Trophoblast cell (in vitro differentiated cells and primary cell): ENCODE results near the gene TNFRSF9.

ENCODE experiments used
- DNase-seq, 2 donors: peaks; one replicate each; pipeline ENCODE4 v3.0.0-alpha.2; 2016
- H2AFZ ChIP-seq: 2 replicates; pipeline ENCODE4 v1.6.1; 2013; ENCODE audit warnings: low read length, moderate library complexity, mild to moderate bottlenecking; ENCODE audit not compliant: insufficient read depth, poor library complexity
- H2AK5ac ChIP-seq: 2 replicates; pipeline ENCODE4 v1.6.1; 2013; ENCODE audit warnings: mild to moderate bottlenecking, low read length
- H2BK120ac ChIP-seq: 2 replicates; pipeline ENCODE4 v1.6.1; 2013; ENCODE audit warnings: low read length, mild to moderate bottlenecking, moderate library complexity; ENCODE audit not compliant: insufficient read depth, poor library complexity
- H2BK12ac ChIP-seq: 2 replicates; pipeline ENCODE4 v1.6.1; 2013; ENCODE audit warnings: mild to moderate bottlenecking, low read length, moderate library complexity
- H2BK5ac ChIP-seq: 2 replicates; pipeline ENCODE4 v1.6.1; 2013; ENCODE audit warnings: low read length, low read depth, moderate library complexity, mild to moderate bottlenecking; ENCODE audit not compliant: poor library complexity
- H3K14ac ChIP-seq: 2 replicates; pipeline ENCODE4 v1.6.1; 2013; ENCODE audit warnings: mild to moderate bottlenecking, low read length
- H3K18ac ChIP-seq: 2 replicates; pipeline ENCODE4 v1.6.1; 2013; ENCODE audit warnings: mild to moderate bottlenecking, low read length
- H3K23ac ChIP-seq: 2 replicates; pipeline ENCODE4 v1.6.1; 2013; ENCODE audit warnings: low read length
- H3K27ac ChIP-seq: 2 replicates; pipeline ENCODE4 v1.5.1; 2013; ENCODE audit warnings: low read depth, mild to moderate bottlenecking, inconsistent platforms, low read length, moderate library complexity
- H3K27me3 ChIP-seq: 2 replicates; pipeline ENCODE4 v1.6.1; 2013; ENCODE audit warnings: inconsistent platforms, mild to moderate bottlenecking, low read length, moderate library complexity; ENCODE audit not compliant: insufficient read depth
- H3K36me3 ChIP-seq, 2 experiments: 1 replicate in 1 of 2; 2 replicates in 1 of 2; pipeline ENCODE4 v1.6.1; 2013; ENCODE audit warnings: low read length in 2 of 2, mild to moderate bottlenecking in 2 of 2, moderate library complexity in 1 of 2; ENCODE audit not compliant: insufficient read depth in 2 of 2, control insufficient read depth in 1 of 2
- H3K4ac ChIP-seq: 2 replicates; pipeline ENCODE4 v1.6.1; 2013; ENCODE audit warnings: low read depth, mild to moderate bottlenecking, low read length, moderate library complexity
- H3K4me1 ChIP-seq, 2 experiments: 1 replicate in 1 of 2; 2 replicates in 1 of 2; pipeline ENCODE4 v1.6.1; 2013; ENCODE audit warnings: low read length in 2 of 2, mild to moderate bottlenecking in 2 of 2, moderate library complexity in 1 of 2; ENCODE audit not compliant: insufficient read depth in 2 of 2, control insufficient read depth in 1 of 2
- H3K4me2 ChIP-seq: 2 replicates; pipeline ENCODE4 v1.6.1; 2013; ENCODE audit warnings: inconsistent platforms, mild to moderate bottlenecking, low read length, moderate library complexity
- H3K4me3 ChIP-seq: 2 replicates; pipeline ENCODE4 v1.5.1; 2013; ENCODE audit warnings: mild to moderate bottlenecking, low read depth, low read length, inconsistent platforms
- H3K79me1 ChIP-seq: one replicate; pipeline ENCODE4 v1.6.1; 2013; ENCODE audit warnings: low read length
- H3K79me2 ChIP-seq: 2 replicates; pipeline ENCODE4 v1.6.1; 2013; ENCODE audit warnings: low read length, mild to moderate bottlenecking; ENCODE audit not compliant: control insufficient read depth, insufficient read depth, poor library complexity
- H3K9ac ChIP-seq: 2 replicates; pipeline ENCODE4 v1.6.1; 2013; ENCODE audit warnings: mild to moderate bottlenecking, low read length
- H3K9me3 ChIP-seq: 2 replicates; pipeline ENCODE4 v1.6.1; 2013; ENCODE audit warnings: low read depth, mild to moderate bottlenecking, control low read depth, inconsistent platforms, low read length; ENCODE audit not compliant: insufficient read depth
- H4K12ac ChIP-seq: 2 replicates; pipeline ENCODE4 v1.6.1; 2013; ENCODE audit warnings: low read depth, mild to moderate bottlenecking, low read length, moderate library complexity
- H4K8ac ChIP-seq: 2 replicates; pipeline ENCODE4 v1.6.1; 2013; ENCODE audit warnings: low read depth, mild to moderate bottlenecking, low read length, moderate library complexity
- H4K91ac ChIP-seq: one replicate; pipeline ENCODE4 v1.6.1; 2013; ENCODE audit warnings: low read depth, mild to moderate bottlenecking, low read length, moderate library complexity
- WGBS: extraction: QIAGEN DNeasy Blood & Tissue Kit; methylation state at CpG from one replicate; pipeline ENCODE4 v1.1.7; 2013; ENCODE audit warnings: missing lambda C conversion rate; ENCODE audit not compliant: insufficient read length, insufficient coverage; ENCODE audit errors: extremely low coverage; 5-methylcytosine and 5-hydroxymethylcytosine counted together

Gene TNFRSF9

GRCh38 chr1:7915826-7916500 is 24.7 kb downstream of the TNFRSF9 start:
- H4K8ac ChIP-seq, result no peak overlapping the region
- no peaks in the 10 kb centered on the region for H3K4me1 ChIP-seq
- no peak overlapping the region for H2BK5ac ChIP-seq
- H3K9me3 ChIP-seq, result no peaks in the 10 kb centered on the region
- H3K4me3 ChIP-seq, result no peak overlapping the region
- H3K79me2 ChIP-seq, result no peaks in the 10 kb centered on the region
- no peak overlapping the region for H4K12ac ChIP-seq
- H2BK12ac ChIP-seq, result no peak overlapping the region
- no peak for DNase-seq
- H3K36me3 ChIP-seq, result no peaks in the 10 kb centered on the region
- no peak overlapping the region for H2AFZ ChIP-seq
- no peaks in the 10 kb centered on the region for H3K79me1 ChIP-seq
- H4K91ac ChIP-seq, result no peak overlapping the region
- no peak overlapping the region for H2BK120ac ChIP-seq
- no CpG with 5 or more reads among the region's 5 CpGs for WGBS
- H3K27ac ChIP-seq, result no peak overlapping the region
- no peaks in the 10 kb centered on the region for H3K27me3 ChIP-seq
- no peak overlapping the region for H3K18ac ChIP-seq
- H3K4ac ChIP-seq, result no peak overlapping the region
- H2AK5ac ChIP-seq, result no peak overlapping the region
- H3K9ac ChIP-seq, result no peak overlapping the region
- no peak overlapping the region for H3K4me2 ChIP-seq
- no peak overlapping the region for H3K14ac ChIP-seq
- no peak overlapping the region for H3K23ac ChIP-seq

- WGBS, result no CpG with 5 or more reads among the region's 18 CpGs
- no peak overlapping the region for H2BK12ac ChIP-seq
- no peak overlapping the region for H3K4ac ChIP-seq
- H3K27me3 ChIP-seq, result no peaks in the 10 kb centered on the region
- no peaks in the 10 kb centered on the region for H3K4me1 ChIP-seq
- no peak overlapping the region for H2AFZ ChIP-seq
- H3K4me2 ChIP-seq, result no peak overlapping the region
- peak overlapping the region; percentile 30 for H4K12ac ChIP-seq
- no peak overlapping the region for H4K8ac ChIP-seq
- no peak overlapping the region for H2BK5ac ChIP-seq
- H3K4me3 ChIP-seq, result no peak overlapping the region
- H3K14ac ChIP-seq, result no peak overlapping the region
- no peaks in the 10 kb centered on the region for H3K79me2 ChIP-seq
- no peaks in the 10 kb centered on the region for H3K79me1 ChIP-seq
- no peak overlapping the region for H3K9ac ChIP-seq
- H2BK120ac ChIP-seq, result no peak overlapping the region
- peak; percentile 16 to 34 for DNase-seq
- H3K27ac ChIP-seq, result no peak overlapping the region
- no peak overlapping the region for H3K18ac ChIP-seq
- H2AK5ac ChIP-seq, result no peak overlapping the region
- H3K9me3 ChIP-seq, result no peaks in the 10 kb centered on the region
- H3K36me3 ChIP-seq, result no peaks in the 10 kb centered on the region
- H3K23ac ChIP-seq, result no peak overlapping the region
- H4K91ac ChIP-seq, result no peak overlapping the region
Observed at GRCh38 chr1:7912743-7913557, 27.7 kb downstream of the TNFRSF9 start.

DNA sequence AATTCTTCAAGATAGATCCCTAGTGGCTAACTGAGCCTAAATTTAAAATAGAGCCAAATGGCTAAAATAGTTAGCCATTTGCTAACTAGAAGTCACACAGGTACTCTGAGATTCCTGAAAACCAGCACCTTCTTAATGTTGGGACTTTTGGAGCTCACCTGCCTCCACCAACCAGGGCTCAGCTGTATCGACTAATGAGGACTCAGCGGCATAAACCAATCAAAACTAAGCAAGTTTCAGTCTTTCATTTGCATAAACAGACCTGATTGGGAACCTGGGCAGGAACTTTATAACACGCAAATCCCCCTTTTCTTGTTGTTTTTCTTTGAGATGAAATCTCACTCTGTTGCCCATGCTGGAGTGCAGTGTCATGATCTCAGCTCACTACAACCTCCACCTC is 28.5 kb downstream of the TNFRSF9 start:
- no peak overlapping the region for H3K14ac ChIP-seq
- no CpG with 5 or more reads among the region's 3 CpGs for WGBS
- no peak overlapping the region for H3K18ac ChIP-seq
- no peak overlapping the region for H3K4me3 ChIP-seq
- H3K4me2 ChIP-seq, result no peak overlapping the region
- H3K9ac ChIP-seq, result no peak overlapping the region
- H4K8ac ChIP-seq, result no peak overlapping the region
- DNase-seq, result no peak
- no peak overlapping the region for H2AK5ac ChIP-seq
- no peak overlapping the region for H4K91ac ChIP-seq
- H2BK5ac ChIP-seq, result no peak overlapping the region
- no peak overlapping the region for H4K12ac ChIP-seq
- H3K79me1 ChIP-seq, result no peaks in the 10 kb centered on the region
- H3K23ac ChIP-seq, result no peak overlapping the region
- H3K4me1 ChIP-seq, result no peaks in the 10 kb centered on the region
- no peaks in the 10 kb centered on the region for H3K9me3 ChIP-seq
- no peak overlapping the region for H2AFZ ChIP-seq
- no peak overlapping the region for H3K27ac ChIP-seq
- no peak overlapping the region for H2BK120ac ChIP-seq
- H3K36me3 ChIP-seq, result no peaks in the 10 kb centered on the region
- no peak overlapping the region for H3K4ac ChIP-seq
- no peaks in the 10 kb centered on the region for H3K27me3 ChIP-seq
- no peaks in the 10 kb centered on the region for H3K79me2 ChIP-seq
- H2BK12ac ChIP-seq, result no peak overlapping the region

GRCh38 chr1:7905262-7905661 is 35.4 kb downstream of the TNFRSF9 start:
- H2BK12ac ChIP-seq, result no peak overlapping the region
- no peak overlapping the region for H2AFZ ChIP-seq
- no peak overlapping the region for H4K12ac ChIP-seq
- WGBS, result no CpG with 5 or more reads among the region's 12 CpGs
- H3K23ac ChIP-seq, result no peak overlapping the region
- H4K8ac ChIP-seq, result no peak overlapping the region
- no peaks in the 10 kb centered on the region for H3K79me2 ChIP-seq
- no peaks in the 10 kb centered on the region for H3K9me3 ChIP-seq
- no peak overlapping the region for H3K4me2 ChIP-seq
- no peak overlapping the region for H3K14ac ChIP-seq
- H2AK5ac ChIP-seq, result no peak overlapping the region
- no peak overlapping the region for H3K18ac ChIP-seq
- no peaks in the 10 kb centered on the region for H3K27me3 ChIP-seq
- H3K4me3 ChIP-seq, result no peak overlapping the region
- no peak for DNase-seq
- H3K9ac ChIP-seq, result no peak overlapping the region
- peaks cover 0 to 2% of the 10 kb centered on the region in 2 experiments for H3K4me1 ChIP-seq
- no peaks in the 10 kb centered on the region for H3K36me3 ChIP-seq
- no peak overlapping the region for H2BK5ac ChIP-seq
- H3K4ac ChIP-seq, result no peak overlapping the region
- H3K27ac ChIP-seq, result no peak overlapping the region
- no peak overlapping the region for H4K91ac ChIP-seq
- peaks cover 2% of the 10 kb centered on the region for H3K79me1 ChIP-seq
- H2BK120ac ChIP-seq, result no peak overlapping the region
